CD1c-positive myeloid dendritic cell (primary cell): ENCODE measurements around the gene CACHD1.

ENCODE experiments used
- DNase-seq: peaks from one replicate; pipeline ENCODE4 v3.0.0-alpha.2; 2016; ENCODE audit errors: extremely low spot score

CACHD1 gene

DNA sequence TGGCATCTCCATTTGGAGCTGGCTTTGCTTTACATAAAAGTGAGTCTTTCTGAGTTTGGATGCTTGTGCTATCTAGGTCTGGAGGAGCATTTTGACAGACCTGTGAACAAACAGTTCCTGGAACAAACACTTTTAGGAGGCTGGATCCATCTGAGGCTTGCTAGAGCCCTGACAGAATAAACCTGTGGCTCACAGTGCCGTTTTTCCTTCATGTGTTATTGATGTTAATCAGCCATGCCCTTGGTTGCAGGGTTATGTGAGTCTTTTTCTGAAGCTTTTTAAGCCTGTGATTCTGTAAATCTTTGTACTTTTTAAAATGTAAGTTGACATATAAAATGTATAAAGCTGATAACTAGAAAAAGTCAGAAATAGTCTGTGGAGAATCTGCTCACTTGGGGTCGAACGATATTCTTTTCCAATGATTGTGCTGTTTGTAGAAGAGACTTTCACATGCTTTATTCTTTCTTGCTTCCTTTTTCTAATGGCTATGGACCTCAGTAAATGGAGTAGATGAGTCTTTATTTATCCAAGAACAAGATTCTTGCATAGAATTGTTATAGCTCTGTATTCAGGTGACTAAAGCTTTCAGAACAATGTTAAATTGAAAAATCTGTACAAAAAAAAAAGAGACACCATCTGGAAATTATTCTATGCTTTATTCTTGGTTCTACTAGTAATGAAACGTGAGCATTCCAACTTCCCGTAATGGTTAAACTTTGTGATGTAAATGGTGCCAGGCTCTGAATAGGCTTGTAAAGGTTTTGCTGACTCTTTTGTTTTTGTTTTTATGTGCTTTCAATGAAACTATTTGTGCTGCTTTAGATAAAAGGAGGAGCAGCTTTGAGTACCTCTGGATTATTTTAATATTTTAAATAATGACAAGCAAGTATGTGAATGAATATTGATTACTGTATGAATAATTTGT is 53.7 kb downstream of the CACHD1 start:
- no peak for DNase-seq

DNA sequence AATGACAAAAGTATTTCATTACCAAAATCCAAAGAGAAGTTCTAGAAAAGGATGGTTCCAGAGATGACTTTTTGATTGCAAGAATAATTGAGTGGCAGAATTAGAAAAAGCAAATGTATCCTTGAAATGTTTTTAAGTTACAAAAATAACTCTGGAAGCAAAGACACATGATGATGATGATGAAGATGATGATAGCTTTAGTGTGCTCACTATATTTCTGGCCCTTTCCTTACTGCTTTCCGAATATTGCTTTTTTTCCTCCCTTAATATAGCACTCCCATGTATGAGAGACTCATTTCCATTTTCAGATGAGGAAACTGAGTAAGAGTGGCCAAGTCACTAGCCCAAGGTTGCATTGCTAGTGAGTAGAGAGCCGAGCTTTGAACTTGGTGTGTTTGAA is 54.7 kb downstream of the CACHD1 start:
- no peak for DNase-seq

DNA sequence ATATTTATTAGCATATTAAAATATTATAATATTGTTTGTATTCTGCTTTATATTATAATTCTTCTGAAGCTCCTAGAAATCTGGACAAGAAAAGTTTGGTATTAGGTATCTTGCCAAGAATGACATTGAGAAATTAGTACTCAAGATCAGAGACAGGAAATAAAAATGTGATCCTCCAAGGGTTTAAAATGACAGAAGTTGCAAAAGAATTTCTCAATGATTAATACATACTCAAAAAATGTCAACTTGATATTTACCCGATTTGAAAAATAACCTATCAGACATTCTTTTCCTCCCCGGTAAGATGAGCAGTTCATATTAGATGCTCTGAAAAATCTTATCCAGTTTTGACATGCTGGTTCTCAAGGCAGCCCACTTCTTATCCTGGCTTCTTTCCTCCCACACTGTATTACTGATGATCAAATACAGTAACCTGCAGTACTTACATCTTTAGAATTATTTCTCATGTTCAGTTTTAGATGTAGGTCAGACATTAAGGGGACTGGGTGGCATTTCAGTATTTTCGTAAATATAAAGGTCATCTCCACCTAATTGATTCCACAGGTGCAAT is 55.3 kb downstream of the CACHD1 start:
- DNase-seq, result no peak

DNA sequence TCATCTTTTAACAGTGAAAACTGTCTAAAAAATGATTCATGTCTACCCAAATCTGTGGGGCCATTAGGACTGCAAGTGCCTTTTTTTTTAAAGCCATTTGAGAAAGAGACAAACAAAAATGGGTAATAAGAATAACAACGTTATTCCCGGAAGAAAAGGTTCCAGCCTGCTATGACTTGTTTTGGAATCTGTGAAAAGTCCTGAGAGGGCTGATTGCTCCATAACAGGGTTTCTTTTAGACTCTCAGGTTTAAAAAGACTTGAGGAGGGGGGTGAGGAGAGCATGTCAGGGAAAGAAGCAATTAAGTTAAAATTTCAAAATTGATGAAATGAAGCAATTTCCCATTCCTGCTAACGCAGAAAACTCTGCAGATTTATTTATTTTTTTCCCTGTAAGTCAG is 56.4 kb downstream of the CACHD1 start:
- no peak for DNase-seq

DNA sequence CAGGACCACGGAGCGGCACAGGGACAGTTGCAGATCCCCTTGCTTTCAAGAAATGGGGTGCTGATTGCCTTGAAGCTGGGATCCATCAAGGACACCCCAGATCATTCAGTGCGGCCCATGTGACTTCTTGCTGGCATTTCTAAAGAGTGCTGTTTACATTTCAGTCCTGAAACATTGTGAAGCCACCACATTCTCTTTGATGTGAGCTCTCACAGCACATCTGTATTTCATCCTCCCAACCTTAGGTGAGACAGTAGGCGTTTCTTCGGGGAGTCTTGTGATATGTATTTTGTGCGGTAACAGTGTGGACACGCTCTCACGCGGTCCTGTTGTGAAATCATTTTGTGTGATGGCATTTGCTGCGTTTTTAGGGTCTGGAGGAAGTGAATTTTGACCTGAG is 57.2 kb downstream of the CACHD1 start:
- no peak for DNase-seq

DNA sequence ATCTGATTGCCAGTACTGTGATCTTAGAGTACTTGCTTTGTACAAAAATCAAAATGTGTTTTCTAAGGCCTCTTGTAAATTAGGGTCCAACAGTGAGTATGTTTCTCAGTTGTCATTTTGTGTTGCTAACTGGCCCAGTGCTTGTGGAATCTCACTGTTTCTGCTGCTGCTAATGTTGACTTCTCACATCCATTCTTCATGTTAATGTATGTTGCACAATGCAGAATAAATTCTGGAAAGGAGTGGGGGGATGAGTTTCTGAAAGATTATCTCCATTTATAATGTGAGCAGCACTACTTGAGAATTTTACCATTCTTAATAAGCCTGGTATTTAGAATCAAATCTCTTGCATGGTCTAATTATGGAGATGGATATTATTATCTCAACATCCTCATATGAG is 57.9 kb downstream of the CACHD1 start:
- no peak for DNase-seq

DNA sequence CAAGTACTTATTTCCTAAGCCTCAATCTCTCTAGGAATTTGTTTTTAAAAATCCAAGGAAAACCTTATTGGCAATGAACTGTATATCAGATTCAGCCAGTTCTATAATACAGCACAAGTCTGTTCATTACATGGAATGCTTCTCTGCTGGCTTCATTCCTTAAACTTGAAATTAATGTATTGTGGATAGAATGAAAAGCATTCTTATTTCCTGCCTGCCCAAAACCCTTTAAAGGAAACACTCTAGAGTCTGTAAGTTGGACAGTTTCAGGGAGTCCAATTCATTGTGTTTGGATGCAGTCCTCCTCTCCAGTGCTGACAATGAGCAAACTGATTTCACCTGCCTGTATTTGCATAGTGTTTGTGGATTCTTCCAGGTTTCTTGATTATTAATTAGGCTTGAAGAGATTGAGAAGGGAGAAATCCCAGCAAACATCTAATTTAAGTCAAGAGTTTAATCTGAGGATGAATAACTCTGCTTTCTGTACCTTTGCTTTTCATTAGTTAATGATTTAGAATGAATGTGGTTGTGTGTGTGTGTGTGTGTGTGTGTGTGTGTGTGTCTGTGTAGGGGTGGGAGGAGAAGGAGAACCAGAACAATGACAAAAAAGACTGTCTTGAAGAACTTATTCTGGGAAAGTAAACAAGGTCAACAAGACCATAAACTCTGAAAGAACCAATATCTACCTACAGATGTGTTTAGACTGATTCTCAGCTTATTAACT is 61.2 kb downstream of the CACHD1 start:
- DNase-seq, result no peak

DNA sequence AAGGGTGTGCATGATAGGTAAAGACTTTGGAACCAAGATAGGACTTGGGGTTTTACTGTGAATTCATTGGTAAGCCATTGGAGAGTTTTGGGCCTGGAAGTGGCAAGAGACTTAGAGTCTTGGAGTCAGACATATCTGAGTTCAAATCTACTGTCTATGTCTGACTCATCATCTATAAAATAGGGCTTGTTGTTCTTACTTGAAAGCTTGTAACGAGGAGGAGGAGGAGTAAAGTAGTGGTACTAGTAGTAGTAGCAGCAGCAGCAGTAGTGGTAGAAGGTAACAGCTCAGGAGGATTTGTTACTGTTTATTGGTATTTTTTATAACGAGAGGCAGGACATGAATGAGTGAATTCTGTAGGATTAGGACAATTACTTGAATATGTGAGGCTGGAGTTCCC is 62.7 kb downstream of the CACHD1 start:
- no peak for DNase-seq

DNA sequence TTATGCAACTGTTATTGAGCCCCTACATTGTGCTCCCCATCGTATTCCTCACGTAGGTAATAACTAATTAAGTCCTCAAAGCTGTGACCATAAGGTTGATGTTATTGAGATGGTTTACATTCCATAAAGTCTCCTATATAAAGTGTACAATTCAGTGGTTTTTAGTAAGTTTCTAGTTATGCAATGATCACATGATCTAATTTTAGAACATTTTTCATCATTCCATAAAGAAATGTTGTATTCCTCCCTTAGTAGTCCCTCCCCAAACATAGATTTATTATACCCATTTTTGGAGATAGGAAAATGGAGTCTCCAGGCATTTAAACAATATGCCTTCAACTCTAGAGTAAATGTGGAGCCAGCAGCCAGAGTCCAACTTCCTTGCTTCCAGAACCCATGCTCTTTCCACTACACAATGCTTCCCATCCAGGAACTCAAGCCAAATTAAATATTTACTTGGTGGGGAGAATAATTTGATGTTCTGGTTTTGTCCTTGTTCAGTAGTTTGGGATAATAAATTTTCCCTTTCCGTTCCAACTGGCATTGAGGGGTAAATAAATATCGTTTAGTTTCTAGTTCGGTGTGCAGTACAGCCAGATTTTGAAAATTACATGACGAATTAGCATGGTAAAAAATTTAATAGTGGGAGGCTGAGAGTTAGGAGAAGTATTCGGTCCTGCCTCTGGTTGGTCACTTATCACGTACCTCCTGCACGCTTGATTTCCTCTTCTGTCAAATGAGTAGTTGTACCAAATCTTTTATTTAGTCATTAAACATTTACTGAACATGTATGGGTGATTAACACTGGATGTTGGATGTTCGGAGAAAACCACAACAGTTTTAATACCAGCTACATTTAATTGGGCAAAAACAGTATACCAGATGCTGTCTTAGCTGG is 66.3 kb downstream of the CACHD1 start:
- no peak for DNase-seq

DNA sequence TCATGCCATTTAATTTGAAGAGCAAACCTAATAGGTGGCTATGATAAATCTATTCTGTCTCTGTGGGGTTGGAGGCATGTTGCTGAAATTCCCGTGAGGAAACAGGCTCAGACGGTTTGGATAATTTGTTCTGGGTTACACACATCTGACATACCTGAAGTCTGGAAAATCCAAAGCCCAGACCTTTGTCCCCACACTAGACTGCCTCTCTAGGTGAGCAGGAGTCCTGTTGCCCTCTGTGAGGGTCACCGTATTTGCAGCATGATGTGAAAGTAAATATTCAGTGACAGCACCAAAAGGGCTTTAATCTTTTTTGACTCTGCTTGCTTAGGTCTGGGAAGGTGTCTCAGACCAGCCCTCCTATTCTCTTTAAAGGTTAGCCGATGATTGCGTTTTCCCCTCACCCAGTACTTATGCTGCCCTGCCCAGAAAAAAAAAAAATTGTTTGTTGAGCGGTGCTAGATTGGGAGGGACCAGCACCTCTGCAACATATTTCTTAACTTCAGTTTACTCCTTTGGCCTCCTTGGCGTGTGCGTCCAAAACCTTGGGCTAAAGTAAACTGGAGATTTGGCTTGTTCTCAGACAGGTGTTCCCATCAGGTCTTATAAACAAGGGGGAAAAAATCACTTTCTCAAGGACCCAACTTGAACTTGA is 67.0 kb downstream of the CACHD1 start:
- no peak for DNase-seq

DNA sequence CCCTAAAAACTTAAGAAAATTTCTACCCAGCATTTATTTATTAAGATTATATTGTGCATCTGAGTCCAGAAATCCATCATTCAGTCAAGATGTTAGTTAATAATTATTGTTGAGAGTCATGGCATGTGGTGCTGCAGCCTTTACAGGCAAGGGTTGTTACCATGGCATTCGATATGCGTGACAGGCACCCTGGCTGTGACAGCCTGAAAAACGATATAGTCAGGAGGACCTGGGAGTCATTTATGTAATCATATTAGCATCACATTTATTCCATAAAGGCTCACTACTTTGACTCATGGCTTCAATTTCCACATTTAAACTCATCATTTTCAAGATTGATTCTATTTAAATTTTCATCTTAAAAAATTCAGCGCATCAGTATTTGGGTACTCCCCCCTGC is 68.0 kb downstream of the CACHD1 start:
- DNase-seq, result no peak

DNA sequence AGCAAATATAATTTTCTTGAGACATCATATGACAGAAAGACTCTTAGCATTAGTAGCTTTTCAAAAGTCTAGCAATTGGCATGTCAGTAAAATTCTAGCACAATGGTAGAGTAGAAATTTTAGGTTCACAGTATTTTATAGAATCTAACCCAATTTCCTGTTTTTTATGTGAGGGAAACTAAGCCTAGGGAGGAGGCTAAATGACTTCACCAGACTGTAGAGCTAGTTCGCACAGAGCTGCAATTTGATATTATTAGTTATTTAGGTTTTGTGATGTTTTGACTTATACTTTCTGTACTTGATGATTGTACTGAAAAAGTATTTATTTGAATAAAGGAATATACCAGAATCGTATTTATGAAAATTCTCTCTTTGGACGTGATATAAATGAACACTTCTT is 68.5 kb downstream of the CACHD1 start:
- DNase-seq, result no peak

DNA sequence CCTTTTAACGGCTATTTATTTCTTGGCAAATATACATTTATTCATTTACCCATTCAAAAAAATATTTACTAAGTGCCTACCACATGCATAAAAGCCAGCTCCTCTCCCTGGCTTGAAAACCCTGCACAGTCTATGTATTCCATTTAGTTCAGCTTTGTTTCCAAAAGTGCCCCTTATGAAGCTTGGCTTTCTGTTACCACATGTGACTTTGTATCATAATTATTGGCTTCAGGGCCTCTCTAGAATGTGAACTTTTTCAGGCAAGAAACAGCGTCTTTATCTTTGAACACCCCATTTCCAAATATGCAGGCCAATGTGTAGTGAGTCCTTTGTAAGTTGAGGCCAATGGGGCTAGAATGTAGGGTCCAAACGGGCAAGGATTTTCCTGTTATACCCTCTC is 69.4 kb downstream of the CACHD1 start:
- DNase-seq, result no peak

DNA sequence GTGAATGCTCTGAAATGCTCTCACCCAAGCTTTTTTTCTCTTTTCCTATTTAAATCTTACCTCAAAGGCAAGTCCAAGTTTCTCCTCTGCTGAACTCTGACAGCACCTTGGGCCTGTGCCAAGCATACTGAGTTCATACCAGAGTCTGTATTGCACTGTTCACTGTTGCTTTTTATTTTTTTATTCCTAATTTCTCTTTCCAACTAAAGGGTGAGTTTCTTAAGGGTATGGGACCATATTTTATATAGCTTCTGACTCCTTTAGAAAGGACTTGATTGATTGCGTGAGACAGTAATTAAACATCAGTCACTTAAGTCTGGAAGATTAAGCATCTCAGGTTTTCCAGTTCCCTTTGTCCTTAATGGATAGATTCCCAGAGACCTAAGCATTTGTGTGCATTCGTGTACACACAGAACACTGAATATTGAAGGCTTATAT is 69.9 kb downstream of the CACHD1 start:
- no peak for DNase-seq

DNA sequence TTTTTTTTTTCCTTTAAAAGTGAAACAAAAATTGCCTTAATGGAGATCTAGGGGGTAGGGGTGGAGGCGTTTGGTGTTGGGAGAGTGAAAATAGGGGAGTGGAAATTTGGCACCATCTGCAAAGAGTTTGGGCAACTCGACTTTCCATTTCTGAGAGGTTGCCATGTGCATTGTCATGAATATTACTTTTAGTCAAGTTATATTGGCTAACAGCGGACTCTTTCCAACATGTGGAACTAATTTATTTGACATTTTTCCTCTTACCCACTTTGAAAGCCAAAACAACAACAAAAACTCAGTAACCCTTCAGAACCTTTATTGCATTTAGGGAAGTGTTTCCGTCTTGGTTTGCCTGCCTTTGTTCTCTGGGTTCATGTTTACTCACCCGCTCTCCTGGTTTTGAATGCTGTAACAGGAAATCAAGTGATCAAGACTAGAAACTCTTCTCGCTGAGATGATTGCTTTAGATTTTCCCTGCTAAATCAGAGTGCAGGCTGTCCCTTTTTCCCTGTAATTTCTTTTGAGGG is 70.4 kb downstream of the CACHD1 start:
- no peak for DNase-seq

DNA sequence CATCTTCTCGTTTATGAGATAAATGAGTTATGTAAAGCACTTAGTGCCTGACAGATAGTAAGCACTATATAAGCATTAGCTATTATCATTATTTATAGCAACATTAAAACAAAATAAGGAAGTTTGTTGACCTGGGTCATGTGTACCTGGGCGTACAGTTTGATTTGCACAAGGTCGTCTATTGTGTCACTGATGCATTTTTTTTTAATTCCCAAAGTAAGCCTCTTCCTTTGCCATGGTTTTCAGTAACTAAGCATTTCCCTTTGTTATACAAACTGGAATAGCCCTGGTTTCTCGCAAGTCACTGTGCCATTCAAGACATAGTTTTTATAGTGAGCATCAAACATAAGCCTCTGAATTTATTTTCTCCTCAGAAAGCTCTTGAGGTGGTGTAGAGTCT is 72.2 kb downstream of the CACHD1 start:
- no peak for DNase-seq

DNA sequence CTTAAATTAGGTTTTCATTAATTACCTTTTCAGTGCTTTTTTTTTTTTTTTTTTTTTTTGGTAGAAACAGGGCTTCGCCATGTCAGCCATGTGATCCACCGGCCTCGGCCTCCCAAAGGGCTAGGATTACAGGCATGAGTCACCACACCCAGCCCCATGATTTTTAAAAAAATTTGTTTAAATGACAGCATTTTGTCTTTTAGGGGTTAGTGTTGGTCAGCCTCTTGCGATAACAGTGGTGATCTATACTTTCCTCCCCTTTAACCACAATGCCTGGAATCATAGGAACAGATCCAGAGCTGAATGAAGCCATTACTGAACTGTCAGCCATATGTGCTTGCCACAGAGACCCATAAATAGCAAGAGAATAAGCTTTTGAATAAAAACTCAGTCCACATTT is 73.9 kb downstream of the CACHD1 start:
- DNase-seq, result no peak

DNA sequence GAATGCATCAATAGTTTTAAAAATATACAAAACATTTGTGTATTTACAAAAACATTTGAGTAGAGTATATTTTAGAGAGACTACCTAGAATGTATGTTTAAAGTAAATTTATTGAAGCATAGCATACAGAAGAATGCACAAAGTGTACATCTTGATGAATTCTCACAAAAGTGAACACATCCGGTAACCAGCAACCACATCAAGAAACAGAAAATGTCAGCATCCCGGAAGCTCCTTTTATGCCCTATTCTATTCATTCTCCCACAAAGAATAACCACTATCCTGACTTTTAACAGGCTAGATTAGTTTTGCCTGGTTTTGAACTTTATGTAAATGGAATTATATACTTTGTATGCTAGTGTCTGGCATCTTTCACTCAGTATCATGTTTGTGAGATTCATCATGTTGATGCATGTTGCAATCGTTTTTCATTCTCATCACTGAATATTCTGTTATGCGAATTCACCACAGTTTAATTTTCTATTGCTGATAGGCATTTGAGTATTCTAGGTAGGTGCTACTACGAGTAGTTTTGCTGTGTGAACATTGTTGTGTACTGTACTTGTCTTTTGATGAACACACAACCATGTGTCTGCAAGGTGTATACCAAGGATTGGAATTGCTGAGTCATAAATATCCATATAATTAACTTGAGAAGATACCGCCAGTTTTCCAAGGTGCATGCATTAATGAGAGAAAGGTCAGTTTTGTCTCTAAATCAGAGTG is 75.4 kb downstream of the CACHD1 start:
- DNase-seq, result no peak

DNA sequence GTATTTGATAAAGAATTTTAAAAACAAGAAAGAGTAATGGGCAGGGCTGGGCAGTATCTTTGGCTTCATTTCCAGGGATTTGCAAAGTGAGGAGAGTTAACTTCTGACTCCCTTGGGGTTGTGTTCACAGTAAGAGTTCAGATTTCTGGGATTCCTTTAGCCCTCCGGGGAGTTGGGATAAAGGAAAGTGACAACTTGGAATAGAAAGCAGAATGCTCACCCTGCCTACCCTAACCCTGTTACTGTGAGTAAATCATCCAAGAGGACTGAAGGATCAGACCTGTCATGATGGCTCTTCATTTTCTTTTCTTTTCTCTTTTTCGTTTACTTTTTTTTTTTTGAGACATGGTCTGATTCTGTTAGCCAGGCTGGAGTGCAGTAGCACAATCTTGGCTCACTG is 76.1 kb downstream of the CACHD1 start:
- DNase-seq, result no peak

DNA sequence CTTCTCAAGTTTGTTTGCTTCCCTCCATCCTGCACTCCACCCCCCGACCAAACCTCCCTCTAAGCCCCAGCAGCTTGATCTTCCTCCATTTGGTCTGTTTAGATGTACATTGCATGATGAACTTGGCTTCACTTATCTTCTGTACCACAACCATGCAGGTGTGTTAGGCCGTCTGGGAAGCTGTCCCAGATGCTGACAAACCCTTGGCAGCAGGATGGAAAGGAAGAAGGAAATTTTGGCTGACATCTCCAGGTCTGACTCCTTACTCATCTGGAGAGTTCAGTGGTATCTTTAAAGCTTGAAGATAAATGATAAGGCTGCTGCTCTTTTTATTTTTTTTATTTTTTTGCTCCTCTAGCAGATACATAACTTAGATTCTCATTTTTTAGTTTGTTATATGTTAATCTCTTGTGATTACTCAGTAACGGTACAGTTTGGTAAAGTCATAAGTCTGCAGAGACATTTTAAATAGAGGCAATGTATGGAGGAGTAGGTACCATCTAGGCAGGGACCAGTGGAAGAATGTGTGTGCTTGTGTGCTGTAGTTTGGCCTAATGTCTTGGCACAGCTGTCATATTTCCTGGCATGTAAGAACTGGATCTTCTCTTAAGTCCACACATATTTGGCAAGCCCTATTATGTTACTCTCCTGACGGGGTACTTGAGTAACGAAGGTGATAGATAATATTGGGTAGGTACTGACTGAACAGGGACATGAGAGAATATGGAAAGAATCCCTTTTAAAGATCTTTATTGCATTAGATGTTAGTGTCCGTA is 79.7 kb downstream of the CACHD1 start:
- DNase-seq, result no peak
